ENCODE data around the gene EVA1B. TPM values are rescaled to one million over a fixed set of nuclear protein-coding genes. Genes with fewer than 3 reads are reported as not detected.
A peak's percentile ranks its signal among the peaks of the same experiment; 100 is the strongest.

Gene EVA1B
- total and polyA plus RNA-seq, 2 of the 13 experiments (the other 11 are each of a cell fraction or from before 2014, with no cell fraction given), result 3.9 to 6.6 TPM

GRCh38 chr1:36323636-36324352 is at the start of gene EVA1B (continued):
- TF ChIP-seq, protein P1, sequence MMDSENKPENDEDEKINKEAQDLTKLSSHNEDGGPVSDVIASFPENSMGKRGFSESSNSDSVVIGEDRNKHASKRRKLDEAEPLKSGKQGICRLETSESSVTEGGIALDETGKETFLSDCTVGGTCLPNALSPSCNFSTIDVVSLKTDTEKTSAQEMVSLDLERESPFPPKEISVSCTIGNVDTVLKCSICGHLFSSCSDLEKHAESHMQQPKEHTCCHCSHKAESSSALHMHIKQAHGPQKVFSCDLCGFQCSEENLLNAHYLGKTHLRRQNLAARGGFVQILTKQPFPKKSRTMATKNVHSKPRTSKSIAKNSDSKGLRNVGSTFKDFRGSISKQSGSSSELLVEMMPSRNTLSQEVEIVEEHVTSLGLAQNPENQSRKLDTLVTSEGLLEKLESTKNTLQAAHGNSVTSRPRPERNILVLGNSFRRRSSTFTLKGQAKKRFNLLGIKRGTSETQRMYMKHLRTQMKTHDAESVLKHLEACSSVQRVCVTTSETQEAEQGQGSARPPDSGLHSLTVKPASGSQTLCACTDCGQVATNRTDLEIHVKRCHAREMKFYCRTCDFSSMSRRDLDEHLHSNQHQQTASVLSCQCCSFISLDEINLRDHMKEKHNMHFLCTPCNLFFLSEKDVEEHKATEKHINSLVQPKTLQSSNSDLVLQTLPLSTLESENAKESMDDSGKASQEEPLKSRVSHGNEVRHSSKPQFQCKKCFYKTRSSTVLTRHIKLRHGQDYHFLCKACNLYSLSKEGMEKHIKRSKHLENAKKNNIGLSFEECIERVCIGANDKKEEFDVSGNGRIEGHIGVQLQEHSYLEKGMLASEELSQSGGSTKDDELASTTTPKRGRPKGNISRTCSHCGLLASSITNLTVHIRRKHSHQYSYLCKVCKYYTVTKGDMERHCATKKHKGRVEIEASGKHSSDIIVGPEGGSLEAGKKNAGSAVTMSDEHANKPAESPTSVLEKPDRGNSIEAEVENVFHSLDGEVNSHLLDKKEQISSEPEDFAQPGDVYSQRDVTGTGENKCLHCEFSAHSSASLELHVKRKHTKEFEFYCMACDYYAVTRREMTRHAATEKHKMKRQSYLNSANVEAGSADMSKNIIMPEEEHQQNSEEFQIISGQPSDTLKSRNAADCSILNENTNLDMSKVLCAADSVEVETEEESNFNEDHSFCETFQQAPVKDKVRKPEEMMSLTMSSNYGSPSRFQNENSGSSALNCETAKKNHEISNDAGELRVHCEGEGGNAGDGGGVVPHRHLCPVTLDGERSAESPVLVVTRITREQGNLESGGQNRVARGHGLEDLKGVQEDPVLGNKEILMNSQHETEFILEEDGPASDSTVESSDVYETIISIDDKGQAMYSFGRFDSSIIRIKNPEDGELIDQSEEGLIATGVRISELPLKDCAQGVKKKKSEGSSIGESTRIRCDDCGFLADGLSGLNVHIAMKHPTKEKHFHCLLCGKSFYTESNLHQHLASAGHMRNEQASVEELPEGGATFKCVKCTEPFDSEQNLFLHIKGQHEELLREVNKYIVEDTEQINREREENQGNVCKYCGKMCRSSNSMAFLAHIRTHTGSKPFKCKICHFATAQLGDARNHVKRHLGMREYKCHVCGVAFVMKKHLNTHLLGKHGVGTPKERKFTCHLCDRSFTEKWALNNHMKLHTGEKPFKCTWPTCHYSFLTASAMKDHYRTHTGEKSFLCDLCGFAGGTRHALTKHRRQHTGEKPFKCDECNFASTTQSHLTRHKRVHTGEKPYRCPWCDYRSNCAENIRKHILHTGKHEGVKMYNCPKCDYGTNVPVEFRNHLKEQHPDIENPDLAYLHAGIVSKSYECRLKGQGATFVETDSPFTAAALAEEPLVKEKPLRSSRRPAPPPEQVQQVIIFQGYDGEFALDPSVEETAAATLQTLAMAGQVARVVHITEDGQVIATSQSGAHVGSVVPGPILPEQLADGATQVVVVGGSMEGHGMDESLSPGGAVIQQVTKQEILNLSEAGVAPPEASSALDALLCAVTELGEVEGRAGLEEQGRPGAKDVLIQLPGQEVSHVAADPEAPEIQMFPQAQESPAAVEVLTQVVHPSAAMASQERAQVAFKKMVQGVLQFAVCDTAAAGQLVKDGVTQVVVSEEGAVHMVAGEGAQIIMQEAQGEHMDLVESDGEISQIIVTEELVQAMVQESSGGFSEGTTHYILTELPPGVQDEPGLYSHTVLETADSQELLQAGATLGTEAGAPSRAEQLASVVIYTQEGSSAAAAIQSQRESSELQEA (CRISPR knock-in tag; IDR thresholded peaks at IDR 0.05; ENCODE audit: not compliant biosample characterization), result peak; percentile 64
- no peak for TF ChIP-seq NAIF1 (CRISPR knock-in tag; IDR thresholded peaks at IDR 0.05; ENCODE audit: borderline replicate concordance)
- TF ChIP-seq, protein P2, sequence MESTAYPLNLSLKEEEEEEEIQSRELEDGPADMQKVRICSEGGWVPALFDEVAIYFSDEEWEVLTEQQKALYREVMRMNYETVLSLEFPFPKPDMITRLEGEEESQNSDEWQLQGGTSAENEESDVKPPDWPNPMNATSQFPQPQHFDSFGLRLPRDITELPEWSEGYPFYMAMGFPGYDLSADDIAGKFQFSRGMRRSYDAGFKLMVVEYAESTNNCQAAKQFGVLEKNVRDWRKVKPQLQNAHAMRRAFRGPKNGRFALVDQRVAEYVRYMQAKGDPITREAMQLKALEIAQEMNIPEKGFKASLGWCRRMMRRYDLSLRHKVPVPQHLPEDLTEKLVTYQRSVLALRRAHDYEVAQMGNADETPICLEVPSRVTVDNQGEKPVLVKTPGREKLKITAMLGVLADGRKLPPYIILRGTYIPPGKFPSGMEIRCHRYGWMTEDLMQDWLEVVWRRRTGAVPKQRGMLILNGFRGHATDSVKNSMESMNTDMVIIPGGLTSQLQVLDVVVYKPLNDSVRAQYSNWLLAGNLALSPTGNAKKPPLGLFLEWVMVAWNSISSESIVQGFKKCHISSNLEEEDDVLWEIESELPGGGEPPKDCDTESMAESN (CRISPR knock-in tag; conservative IDR thresholded peaks at IDR 0.05), result peak; percentile 52; the same call in 1 of the 2 replicates
- TF ChIP-seq ZNF441 (CRISPR knock-in tag; IDR thresholded peaks at IDR 0.05; ENCODE audit: borderline replicate concordance), result no peak
- TF ChIP-seq TEAD3 (CRISPR knock-in tag; optimal IDR thresholded peaks at IDR 0.05; ENCODE audit: borderline replicate concordance), result no peak
- no peak for TF ChIP-seq FOSL1 (CRISPR knock-in tag; IDR thresholded peaks at IDR 0.05; ENCODE audit: borderline replicate concordance)
- no peak for TF ChIP-seq HNRNPUL1 (IDR thresholded peaks at IDR 0.05; ENCODE audit: low read depth, low read length)
- TF ChIP-seq TBX2 (CRISPR knock-in tag; IDR thresholded peaks at IDR 0.05; ENCODE audit: borderline replicate concordance), result peak; percentile 87
- TF ChIP-seq ETV5 (CRISPR knock-in tag; IDR thresholded peaks at IDR 0.05; ENCODE audit: borderline replicate concordance), result no peak; the same call in 1 of the 2 replicates
- no peak; the same call in 1 of the 2 replicates for TF ChIP-seq ZFP37 (CRISPR knock-in tag; IDR thresholded peaks at IDR 0.05; ENCODE audit: borderline replicate concordance)
- TF ChIP-seq ZZZ3 (CRISPR knock-in tag; IDR thresholded peaks at IDR 0.05; ENCODE audit: borderline replicate concordance), result no peak
- TF ChIP-seq WIZ (CRISPR knock-in tag; IDR thresholded peaks at IDR 0.05), result no peak
- TF ChIP-seq TRIM24 (CRISPR knock-in tag; IDR thresholded peaks at IDR 0.05), result no peak
- TF ChIP-seq ZFYVE20 (CRISPR knock-in tag; IDR thresholded peaks at IDR 0.05; ENCODE audit: borderline replicate concordance, low read depth), result no peak
- TF ChIP-seq ZNF747 (CRISPR knock-in tag; IDR thresholded peaks at IDR 0.05; ENCODE audit: borderline replicate concordance), result no peak
